SU-DHL-6 (cell line): ENCODE measurements around the gene ESPN.

ENCODE experiments used
- CTCF ChIP-seq: fragments of 200-600 bp; sonication (generic); IDR thresholded peaks from one replicate; pipeline ENCODE4 v1.5.1; 2017; ENCODE audit warnings: antibody characterized with exemption, mild to moderate bottlenecking, low read length, moderate library complexity; ENCODE audit not compliant: insufficient read depth, poor library complexity, severe bottlenecking
- EZH2phosphoT487 ChIP-seq: fragments of 200-600 bp; sonication (generic), shearing (Covaris generic); conservative IDR thresholded peaks from 2 replicates; pipeline ENCODE4 v1.6.1; 2018; ENCODE audit warnings: mild to moderate bottlenecking, antibody characterized with exemption, low read length, moderate library complexity, mixed read lengths

DNA sequence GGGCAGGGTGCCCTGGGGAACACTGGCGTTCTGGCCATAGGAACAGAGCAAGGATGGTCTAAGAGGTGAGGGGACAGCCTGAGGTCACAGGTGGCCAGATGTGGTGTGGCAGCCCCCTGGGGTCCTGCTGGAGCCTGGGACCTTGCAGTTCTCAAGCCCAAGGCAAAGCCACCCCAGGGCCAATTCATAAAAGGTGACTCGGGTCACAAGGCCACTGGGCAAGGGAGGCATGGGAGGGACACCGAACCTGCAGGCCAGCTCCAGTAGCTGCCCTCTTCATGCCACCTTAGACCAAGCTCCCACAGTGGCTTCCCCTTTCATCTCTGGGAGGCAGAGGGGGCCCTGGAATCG, 22.1 kb downstream of the ESPN start:
- TF ChIP-seq CTCF: no peak
- TF ChIP-seq EZH2phosphoT487: no peak
